Stomach (tissue), 4 donors: Measurements from ENCODE around the gene OR5B2.

Experiments
- POLR2A ChIP-seq, 4 donors: fragments of 450-650 bp; IDR thresholded peaks; one replicate each; pipeline ENCODE4 v1.6.1; 2016; ENCODE audit warnings: antibody characterized with exemption in 4 of 4, control low read depth in 2 of 4, mild to moderate bottlenecking in 1 of 4, moderate library complexity in 1 of 4
- TF ChIP-seq, protein P1 (sequence below), 7 experiments: fragments of 450-650 bp in 4 of 7; fragments of 200-600 bp in 3 of 7; sonication (generic) in 3 of 7; IDR thresholded peaks; one replicate each; pipeline ENCODE4 v1.5.1; 2016 to 2019; ENCODE audit warnings: antibody characterized with exemption in 7 of 7, control low read depth in 2 of 7, mild to moderate bottlenecking in 1 of 7

GRCh38 chr11:58446294-58446693 is 18.4 kb upstream of the OR5B2 start:
- TF ChIP-seq, protein P1, sequence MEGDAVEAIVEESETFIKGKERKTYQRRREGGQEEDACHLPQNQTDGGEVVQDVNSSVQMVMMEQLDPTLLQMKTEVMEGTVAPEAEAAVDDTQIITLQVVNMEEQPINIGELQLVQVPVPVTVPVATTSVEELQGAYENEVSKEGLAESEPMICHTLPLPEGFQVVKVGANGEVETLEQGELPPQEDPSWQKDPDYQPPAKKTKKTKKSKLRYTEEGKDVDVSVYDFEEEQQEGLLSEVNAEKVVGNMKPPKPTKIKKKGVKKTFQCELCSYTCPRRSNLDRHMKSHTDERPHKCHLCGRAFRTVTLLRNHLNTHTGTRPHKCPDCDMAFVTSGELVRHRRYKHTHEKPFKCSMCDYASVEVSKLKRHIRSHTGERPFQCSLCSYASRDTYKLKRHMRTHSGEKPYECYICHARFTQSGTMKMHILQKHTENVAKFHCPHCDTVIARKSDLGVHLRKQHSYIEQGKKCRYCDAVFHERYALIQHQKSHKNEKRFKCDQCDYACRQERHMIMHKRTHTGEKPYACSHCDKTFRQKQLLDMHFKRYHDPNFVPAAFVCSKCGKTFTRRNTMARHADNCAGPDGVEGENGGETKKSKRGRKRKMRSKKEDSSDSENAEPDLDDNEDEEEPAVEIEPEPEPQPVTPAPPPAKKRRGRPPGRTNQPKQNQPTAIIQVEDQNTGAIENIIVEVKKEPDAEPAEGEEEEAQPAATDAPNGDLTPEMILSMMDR (IDR thresholded peaks at IDR 0.05): no peak
- no peak for TF ChIP-seq POLR2A (IDR thresholded peaks at IDR 0.05)
